HG03095 (cell line): ENCODE data around the gene GAB2.

Source experiments
- ATAC-seq: cut with Tn5 transposase; IDR thresholded peaks from one replicate; pipeline ENCODE4 v1.9.1; 2021; ENCODE audit warnings: moderate library complexity; ENCODE audit not compliant: unreplicated experiment

The GAB2 gene

DNA sequence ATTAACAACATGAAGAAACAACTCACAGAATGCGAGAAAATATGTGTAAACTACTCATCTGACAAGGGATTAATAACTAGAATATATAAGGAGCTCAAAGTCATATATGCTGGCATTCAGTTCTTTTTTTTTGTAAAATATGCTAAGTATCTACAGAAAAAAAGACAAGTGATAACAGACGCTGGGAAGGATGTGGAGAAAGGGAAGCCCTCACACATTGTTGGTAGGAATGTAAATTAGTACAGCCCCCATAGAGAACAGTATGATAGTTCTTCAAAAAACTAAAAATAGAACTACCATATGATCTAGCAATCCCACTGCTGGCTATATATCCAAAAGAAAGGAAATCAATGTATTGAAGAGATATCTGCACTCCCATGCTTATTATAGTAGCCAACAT lies 13.8 kb downstream of the GAB2 start:
- no peak for ATAC-seq

DNA sequence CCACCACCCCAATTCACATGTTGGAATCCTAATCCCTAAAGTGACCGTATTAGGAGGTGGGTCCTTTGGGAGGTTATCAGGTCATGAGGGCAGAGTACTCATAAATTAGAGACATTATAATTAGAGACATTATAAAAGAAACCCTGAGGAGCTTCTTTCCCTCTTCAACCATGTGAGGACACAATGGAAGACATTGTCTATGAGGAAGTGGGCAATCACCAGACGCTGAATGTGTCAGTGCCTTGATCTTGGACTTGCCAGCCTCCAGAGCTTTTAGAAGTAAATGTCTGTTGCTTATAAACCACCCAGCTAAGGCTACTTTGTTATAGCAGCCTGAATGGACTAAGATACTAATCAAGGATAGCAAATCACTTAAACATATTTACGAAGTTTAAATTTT lies 14.8 kb downstream of the GAB2 start:
- no peak for ATAC-seq

DNA sequence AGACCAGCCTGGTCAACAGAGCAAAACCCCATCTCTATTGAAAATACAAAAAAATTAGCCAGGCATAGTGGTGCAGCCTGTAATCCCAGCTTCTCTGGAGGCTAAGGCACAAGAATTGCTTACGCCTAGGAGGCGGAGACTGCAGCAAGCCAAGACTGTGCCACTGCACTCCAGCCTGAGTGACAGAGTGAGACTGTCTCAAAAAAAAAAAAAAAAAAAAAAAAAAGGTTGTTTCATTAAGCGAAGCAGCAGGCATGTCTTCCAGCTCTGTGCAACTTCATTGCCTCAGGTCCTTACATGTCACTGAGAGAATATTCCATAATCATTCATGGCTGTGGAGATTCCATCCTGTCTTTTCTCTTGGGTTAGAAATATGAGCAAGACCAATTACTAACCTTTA lies 16.9 kb downstream of the GAB2 start:
- ATAC-seq, result no peak

DNA sequence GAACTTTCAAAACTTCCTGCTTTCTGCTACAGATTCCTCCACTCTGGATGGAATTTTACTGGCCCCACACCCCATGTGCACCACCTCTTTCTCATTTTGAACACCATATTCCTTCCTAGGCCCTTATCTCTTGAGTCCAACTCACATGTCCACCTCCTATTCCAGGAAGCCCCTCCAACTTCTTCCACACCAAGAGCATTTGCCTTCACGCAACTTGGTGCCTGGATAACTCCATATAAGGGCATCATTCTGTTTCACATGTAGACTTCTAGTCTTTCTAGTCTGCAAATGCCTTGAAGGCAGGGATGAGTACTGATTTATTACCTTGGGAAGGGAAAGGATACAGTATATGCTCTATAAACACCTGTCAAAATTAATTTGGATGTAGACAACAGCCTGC lies 17.5 kb downstream of the GAB2 start:
- no peak for ATAC-seq

DNA sequence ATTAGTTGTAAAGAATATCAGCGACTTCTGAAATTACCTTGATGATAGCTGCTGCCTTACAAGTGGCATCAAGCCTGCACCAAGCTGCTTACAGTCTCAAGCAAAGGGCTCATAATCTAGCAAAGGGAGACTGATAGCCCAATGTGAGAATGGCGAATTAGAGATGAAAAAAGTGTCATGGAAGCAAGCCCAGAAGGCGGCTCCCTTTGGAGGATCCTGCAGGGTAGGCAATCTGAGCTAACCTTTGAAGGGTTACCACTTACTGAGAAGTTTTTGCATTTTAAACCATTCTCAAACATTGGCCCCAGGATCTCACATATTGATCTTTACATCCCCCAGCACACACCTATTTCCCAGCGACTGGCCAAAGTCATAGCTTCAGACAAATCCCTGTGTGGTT lies 18.5 kb downstream of the GAB2 start:
- ATAC-seq, result no peak

DNA sequence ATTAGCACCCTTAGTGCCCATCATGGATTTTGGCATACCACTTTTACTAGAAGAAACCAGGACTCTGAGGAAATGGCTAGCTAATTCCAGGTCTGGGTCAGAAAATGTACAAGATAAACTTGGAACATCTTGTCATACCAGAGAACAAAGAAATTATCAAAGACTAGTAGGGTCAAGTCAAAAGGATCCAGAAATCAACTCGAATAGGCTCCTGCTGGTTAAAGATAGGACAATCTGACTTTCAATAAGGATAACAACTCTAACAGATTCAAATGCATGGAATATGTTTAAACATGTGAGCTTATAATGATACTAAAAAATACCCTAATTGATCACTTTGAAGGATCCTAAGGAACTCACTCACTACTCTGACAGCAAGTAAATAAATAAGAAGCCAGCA lies 18.9 kb downstream of the GAB2 start:
- no peak for ATAC-seq

DNA sequence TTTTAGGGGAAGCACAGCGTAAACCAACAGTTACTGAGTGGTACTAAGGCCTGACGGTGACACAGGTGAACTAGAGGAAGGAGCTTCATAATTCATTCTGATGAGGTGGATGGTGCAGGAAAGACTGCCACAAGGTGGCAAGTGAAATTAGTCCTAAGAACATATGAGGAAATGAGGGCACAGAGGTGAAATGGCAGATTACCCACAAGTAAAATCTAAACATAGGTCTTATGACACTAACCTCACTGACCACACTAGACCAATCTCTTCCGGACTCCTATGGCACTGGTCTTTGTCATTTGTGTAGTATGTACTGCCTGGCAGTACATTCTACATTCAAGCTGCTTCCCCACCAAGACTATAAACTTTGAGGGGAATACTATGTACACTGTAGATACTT lies 20.2 kb downstream of the GAB2 start:
- ATAC-seq, result no peak

DNA sequence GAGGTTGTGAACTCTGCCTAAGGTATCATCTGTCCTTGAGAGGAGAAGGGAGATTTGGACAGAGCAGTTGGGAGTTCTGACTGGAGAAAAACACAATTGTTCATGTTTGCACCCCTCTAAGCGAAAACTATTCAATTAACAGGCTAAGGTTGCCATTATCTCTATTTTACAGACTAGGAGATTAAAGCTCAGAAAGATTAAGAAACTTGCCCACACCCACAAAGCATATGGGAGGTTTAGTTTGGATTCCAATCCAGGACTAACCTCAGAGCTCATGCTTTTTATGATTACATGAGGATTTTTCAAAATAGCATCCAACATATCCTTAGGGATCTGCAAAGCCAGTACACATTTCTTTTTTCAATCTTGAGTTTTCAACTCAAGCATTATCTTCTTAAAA lies 22.0 kb downstream of the GAB2 start:
- ATAC-seq, result no peak

DNA sequence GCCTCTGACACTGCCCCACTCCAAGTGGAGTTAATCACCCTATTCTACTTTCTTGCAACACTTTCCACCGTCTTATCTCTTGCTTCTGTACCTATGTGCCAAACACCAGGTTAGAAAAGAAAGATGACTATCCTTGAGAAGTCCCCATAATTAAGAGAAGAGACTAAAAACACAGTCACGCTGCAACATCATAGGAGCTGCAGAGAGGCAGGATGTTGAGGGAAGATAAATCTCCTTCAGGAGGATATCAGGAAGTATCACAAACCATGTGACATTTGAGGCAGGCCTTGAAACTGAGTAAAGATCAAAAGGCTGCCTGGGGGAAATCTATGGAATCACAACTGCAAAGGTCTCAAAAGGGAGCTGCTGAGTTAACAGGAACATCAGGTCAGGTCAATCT lies 24.8 kb downstream of the GAB2 start:
- ATAC-seq, result no peak

DNA sequence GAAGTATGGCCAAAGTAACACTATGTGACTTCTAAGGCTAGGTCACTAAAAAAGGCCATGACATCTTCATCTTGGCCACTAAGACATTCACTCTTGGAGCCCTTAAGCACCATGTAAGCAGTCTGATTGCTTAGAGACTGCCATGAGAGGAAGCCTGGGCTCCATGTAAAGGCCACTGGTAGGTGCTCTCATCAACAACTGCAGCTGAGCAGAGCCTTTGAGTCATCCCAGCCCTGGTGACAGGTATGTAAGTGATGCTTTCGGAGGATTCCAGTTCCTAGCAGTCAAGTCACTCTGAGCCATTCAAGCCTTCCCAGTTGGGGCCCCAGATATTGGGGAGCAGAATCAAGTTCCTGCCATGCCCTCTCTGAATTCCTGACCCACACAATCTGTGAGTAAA lies 26.2 kb downstream of the GAB2 start:
- ATAC-seq, result no peak

DNA sequence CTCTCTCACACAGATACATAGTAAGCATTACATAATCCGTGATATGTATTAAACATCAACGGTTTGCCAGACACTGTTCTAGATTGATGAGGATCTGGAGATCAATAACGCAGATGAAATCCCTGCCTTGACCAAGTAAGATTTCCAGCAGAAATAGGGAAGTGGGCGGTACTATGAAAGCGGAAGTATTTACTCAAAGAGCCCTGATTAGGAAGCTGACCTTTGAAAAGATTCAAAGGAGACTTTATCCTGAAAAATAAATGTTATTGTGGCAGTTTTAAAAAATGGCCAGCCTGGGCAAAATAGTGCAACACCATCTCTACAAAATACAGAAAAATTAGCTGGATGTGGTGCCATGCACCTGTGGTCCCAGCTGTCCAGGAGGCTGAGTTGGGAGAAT lies 26.8 kb downstream of the GAB2 start:
- no peak for ATAC-seq

DNA sequence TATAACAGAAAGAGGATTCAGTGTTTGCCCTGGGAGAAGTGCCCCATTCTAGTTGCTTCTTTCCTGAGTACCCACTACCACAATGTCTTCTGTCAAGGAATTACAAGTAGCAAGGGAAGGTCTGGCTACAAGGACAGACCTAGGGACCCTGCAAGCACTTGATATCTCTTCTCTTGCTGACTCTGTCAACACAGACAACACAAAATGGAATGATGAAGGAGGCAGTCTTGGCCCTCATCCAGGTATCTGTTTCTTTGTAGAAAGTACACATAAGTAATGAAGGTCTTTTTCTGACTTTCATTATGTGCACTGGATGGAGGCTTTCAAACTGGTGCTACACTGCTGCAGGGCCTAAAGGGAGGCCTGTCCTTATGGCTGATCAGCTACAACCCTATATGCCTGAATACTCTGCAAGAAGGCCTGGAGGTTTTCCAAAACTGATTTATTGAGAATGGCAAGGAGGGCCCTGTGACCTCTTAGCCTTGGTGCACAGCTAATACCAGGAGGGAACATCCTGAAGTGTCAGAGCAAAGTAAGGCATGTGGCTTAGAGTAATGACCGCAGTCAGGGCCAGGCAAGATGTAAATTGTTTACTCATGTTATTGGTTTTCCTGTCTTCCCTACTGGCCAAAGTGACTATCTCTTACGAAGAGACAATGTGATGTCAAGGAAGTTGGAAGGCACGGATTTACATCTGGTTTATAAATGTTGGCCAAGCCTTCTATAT lies 31.2 kb downstream of the GAB2 start:
- no peak for ATAC-seq

DNA sequence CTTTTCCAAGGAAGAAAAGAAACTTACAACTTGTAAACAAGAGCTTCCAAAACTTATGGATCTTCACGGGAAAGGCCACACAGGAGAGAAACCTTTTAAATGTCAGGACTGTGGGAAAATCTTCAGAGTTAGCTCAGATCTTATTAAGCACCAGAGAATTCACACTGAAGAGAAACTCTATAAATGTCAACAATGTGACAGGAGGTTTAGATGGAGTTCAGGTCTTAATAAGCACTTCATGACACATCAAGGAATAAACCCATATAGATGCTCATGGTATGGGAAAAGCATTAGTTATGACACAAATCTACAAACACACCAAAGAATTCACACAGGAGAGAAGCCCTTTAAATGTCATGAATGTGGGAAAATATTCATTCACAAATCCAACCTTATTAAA lies 32.4 kb downstream of the GAB2 start:
- ATAC-seq, result no peak

DNA sequence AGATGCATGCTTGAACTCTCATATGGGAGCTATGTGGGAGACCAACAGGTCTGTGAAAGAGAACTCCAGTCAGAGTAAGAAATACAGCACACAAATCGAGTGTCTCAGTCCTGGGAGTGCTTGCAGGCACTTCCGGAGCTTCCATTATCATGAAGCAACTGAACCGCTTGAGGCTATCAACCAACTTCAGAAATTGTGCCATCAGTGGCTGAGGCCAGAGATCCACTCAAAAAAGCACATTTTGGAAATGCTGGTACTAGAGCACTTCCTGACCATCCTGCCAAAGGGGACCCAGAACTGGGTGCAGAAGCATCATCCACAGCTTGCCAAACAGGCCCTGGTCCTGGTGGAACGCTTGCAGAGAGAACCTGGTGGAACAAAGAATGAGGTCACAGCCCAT lies 33.4 kb downstream of the GAB2 start:
- ATAC-seq, result no peak

DNA sequence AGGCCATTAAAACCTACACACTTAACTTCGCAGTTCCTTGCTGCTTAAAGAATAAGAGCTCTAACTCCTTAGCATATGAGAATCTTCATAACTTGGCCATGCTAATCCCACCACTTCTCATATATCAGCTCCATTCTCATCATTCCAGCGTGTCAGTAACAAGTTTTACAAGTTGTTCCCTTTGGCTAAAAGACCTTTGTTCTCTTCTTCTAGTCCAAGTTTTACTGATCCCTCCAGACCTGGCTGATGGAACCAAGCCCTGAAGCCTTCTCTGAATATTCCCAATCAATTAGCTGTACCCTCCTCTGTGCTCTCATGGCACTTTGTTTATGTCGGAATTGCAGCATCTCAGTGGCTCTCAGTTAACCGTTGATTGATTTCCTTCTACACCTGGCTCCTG lies 35.8 kb downstream of the GAB2 start:
- no peak for ATAC-seq

DNA sequence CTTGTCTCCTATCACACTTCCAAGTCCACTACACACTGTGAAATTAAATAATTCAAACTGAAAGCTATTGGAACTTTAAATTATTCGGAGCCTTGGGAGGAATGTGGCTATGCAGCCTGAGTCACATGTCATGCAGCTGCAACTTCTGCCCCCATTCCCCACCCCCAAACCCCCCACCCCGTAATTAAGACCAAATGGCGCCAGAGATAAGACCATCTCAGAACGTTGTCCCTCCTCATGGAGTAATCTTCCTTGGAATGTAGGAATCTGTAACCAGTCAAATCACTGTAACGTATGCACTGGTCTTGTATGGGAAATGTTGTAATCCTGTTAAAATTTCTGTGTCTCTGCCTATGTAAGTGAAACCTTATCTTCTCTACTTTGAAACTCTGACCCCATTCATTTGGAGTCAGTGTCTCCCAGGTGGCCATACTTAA lies 37.0 kb downstream of the GAB2 start:
- no peak for ATAC-seq

DNA sequence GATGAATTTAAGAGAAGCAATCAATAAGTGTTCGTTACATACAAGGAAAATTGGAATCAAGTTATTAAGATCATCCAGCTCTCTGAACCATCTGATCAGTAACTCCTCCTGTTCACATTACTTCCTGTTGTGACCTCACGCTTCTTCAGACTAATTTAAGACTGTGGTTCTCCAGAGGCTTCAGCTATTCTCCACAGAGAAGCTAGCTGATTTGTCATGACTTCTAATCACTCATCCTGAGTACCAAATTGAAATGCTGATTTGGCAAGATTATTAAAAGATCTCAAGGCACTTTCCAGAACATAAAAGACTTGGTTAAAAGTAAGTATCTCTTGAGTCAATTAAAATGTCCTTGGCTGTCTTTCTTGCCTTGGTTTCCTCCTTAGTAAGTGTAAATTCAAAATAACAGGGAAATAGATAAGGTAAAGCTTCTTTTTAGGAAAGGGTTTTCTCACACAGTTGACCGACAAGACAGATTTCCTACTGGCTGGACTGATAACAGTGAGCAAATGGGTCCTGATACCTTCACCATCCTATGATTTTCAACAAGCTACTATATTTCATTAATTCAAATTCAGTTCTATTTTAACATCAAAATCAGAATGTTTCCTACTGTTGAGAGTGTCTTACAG lies 38.5 kb downstream of the GAB2 start:
- ATAC-seq, result no peak

DNA sequence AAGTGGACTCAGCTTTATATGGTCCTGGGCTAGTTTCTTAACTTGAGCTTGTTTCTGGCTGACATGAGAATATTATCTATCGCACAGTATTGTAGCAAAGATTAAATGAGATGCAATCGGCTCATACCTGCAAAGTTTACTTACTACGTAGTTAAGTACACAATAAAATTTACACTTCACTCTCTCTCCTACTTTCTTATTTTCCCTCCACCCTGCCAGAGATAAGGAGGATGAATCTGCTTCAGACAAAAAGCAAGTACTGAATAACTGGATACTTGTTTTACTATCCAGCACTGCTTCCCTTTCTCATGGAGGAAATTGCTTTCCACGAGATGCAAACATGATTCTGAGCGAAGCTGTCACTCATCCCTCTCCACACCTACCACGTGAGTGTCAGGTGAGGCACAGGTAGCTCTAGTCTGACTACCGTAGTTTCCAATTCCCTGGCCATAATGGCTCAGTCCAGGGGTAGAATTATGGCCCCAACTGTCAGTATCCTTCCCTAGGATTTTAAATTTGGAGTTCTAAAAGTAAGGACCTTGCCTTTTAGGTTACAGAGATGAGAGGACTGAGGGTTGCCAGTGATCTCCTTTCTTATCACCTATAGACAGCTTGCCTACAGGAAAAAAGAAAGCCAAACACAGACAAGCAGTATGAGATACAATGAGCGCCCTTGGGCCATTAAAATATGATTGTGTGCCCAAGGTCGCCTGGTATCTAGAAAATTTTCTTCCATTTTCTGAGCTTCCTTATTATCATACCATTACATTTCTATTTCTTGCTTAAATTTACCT lies 39.8 kb downstream of the GAB2 start:
- ATAC-seq, result no peak

DNA sequence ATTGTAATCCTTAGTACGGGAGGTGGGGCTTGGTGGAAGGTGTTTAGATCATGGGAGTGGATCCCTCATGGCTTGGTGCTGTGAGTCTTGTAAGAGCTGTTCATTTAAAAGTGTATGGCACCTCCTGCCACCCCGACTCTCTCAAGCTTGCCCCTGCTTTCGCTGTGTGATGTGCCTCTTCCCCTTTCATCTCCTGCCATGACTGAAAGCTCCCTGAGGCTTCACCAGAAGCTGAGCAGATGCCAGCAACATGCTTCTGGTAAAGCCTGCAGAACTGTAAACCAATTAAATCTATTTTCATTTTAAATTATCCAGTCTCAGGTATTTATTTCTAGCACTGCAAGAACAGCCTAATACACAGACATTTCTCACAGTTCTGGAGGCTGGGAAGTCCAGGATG lies 40.8 kb downstream of the GAB2 start:
- ATAC-seq, result no peak

DNA sequence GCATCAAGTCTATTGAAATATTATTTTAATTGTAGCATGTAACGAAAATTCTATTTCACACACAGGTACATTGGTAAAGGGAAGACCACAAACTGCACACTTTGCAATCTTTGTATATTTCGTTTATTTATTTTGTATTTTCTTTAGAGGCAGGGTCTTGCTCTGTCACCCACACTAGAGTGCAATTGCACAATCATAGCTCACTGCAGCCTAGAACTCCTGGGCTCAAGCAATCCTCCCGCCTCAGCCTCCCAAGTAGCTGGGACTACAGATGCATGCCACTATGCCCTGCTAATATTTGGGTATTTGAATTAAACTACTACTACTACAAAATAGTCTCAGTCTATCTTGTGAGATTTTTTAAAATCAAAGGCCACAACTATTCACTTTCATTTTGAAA lies 42.7 kb downstream of the GAB2 start:
- no peak for ATAC-seq

DNA sequence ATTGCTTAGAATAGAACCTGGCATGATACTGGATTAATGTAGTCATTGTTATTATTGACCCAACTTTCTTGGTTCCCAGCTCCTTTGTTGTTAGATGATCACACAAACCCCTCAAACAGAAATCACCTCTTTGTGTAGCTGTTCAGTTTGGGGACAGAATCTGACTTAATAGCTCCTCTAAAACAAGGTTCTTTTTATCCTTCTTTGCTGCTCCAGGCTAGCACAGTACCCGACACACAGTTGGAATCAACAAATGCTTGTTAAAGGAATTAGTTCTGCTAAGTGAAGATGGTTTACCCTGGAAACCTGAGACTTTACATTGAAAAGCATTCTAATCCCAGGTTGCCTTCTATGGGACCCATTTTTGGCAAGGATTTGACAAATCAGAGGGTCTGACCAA lies 43.9 kb downstream of the GAB2 start:
- ATAC-seq, result no peak

DNA sequence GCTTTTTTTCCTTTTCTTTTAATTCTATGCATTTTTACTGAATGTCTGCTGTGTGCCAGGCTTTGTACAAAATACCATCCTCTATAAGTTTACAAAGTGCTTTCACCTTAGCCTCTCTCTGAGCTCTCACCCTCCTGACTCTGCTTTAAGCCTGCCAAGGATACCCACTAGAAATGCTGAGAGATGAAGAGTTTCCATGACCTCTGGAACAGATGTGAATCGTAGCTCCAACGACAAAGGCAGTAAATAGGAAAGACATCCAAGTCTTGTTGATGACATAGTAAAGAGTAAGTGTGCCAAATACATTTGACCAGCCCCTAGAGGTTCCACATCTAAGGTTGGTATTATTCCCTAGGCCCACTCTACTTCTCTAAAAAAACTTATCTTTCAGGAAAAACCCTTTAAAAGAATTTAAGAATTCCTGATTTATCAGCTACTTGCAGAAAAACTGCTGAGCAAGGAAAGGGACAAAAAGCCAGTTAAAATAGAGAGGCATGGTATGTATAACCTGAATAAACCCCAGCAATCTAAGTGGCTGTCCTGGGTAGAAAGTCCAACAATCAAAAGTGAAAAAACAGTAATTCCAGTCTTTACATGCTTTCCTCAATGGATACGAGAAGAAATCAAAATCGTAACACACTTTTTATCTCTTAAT lies 45.4 kb downstream of the GAB2 start:
- no peak for ATAC-seq
